IPS-15b (cell line): ENCODE measurements around the gene GINS1.
"Not testable (repeated sequence)": the region's sequence is repeated elsewhere in the genome, so short reads cannot be mapped to it uniquely, and the experiment has no call there.

ENCODE experiments used
- H3K27me3 ChIP-seq: one replicate; pipeline ENCODE4 v1.6.1; 2013; ENCODE audit warnings: low read length; ENCODE audit not compliant: control insufficient read depth, insufficient read depth
- H3K36me3 ChIP-seq: one replicate; pipeline ENCODE4 v1.6.1; 2013; ENCODE audit warnings: low read length; ENCODE audit not compliant: control insufficient read depth, insufficient read depth
- H3K4me1 ChIP-seq: one replicate; pipeline ENCODE4 v1.6.1; 2013; ENCODE audit warnings: mild to moderate bottlenecking, low read length; ENCODE audit not compliant: control insufficient read depth, insufficient read depth
- H3K4me3 ChIP-seq: one replicate; pipeline ENCODE4 v1.5.1; 2013; ENCODE audit warnings: low read depth, low read length
- H3K9ac ChIP-seq: one replicate; pipeline ENCODE4 v1.6.1; 2013; ENCODE audit warnings: low read depth, mild to moderate bottlenecking, low read length
- H3K9me3 ChIP-seq: one replicate; pipeline ENCODE4 v1.6.1; 2013; ENCODE audit warnings: mild to moderate bottlenecking, low read length; ENCODE audit not compliant: control insufficient read depth, insufficient read depth

GINS1 gene

DNA sequence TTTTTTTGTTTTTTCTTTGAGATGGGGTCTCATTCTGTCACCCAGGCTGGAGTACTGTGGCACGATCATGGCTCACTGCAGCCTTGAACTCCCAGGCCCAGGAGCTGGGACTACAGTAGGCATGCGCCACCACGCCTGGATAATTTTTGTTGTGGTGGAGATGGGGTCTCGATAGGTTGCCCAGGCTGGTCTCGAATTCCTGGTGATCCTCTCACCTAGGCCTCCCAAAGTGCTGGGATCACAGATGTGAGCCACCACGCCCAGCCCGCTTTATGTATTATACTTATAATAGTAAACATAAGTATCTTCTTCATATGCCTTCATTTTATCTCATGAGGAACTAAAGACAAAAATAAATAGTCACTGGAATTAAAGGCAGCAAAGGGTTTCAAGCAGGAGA, 63.5 kb downstream of the GINS1 start:
- Histone ChIP-seq H3K9ac (no peak overlapping the region), H3K4me1 (no peaks in the 10 kb centered on the region), H3K27me3 (no peaks in the 10 kb centered on the region), H3K4me3 (no peak overlapping the region), H3K9me3 (no peaks in the 10 kb centered on the region), H3K36me3 (peaks cover 20% of the 10 kb centered on the region)

DNA sequence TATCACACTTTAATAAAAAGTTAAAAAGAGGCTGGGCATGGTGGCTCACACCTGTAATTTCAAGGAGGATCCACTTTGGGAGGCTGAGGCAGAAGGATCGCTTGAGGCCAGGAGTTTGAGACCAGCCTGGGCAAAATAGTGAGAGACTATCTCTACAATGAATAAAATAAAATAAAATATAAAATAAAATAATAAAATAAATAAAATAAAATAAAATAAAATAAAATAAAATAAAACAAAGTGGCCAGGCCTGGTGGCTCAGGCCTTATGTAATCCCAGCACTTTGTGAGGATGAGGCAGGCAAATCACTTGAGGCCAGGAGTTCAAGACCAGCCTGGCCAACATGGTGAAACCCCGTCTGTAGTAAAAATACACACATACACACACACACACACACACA, 65.8 kb downstream of the GINS1 start:
- H3K36me3 ChIP-seq, result peaks cover 18% of the 10 kb centered on the region
- not testable (repeated sequence) for H3K27me3 ChIP-seq, H3K9me3 ChIP-seq, H3K4me1 ChIP-seq, H3K9ac ChIP-seq, H3K4me3 ChIP-seq

DNA sequence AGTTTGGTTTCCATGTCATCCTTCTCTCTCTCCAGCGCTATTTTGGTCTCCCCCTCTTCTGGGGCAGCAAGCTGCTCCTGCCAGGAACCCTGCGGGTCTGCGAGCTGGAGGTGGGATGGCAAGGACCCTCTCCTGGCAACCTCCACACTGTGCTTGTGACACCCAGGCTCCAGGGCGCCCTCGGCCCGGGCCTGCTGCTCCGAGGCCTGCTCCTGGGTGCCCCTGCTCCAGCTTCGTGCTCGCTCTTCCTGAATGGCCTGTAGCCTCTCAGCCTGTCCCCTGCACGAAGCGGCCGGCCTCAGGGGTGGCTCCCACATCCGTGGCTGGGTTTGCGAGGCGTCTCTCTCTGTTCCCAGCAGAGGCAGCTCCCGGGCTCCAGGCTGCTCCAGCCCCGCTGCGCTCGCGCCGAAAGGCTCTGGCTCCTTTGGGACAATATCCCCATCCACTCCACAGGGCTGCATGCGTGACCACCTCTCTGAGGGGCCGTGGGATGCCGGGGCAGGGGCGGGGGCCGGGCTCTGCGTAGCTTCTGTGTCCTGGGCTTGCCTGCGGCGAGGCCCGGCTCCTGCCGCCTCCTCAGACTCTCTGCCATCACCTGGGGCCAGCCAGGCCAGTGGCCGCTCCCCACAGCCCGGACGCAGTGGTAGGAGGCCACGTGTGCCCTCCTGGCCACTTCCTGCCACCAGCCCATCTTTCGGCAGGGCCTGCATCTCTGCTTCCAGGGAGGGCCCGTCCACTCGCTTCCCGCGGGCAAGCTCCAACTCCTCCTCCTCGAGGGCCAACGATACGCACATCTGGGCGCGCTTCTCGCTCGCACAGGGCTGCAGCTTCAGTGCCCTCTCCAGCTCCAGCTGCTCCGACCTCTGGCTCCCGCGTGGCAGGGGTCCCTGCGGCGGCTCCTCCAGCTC, 68.9 kb downstream of the GINS1 start:
- Histone ChIP-seq H3K4me1 (no peaks in the 10 kb centered on the region), H3K4me3 (no peak overlapping the region), H3K9ac (no peak overlapping the region), H3K36me3 (peaks cover 36% of the 10 kb centered on the region), H3K27me3 (no peaks in the 10 kb centered on the region), H3K9me3 (no peaks in the 10 kb centered on the region)

DNA sequence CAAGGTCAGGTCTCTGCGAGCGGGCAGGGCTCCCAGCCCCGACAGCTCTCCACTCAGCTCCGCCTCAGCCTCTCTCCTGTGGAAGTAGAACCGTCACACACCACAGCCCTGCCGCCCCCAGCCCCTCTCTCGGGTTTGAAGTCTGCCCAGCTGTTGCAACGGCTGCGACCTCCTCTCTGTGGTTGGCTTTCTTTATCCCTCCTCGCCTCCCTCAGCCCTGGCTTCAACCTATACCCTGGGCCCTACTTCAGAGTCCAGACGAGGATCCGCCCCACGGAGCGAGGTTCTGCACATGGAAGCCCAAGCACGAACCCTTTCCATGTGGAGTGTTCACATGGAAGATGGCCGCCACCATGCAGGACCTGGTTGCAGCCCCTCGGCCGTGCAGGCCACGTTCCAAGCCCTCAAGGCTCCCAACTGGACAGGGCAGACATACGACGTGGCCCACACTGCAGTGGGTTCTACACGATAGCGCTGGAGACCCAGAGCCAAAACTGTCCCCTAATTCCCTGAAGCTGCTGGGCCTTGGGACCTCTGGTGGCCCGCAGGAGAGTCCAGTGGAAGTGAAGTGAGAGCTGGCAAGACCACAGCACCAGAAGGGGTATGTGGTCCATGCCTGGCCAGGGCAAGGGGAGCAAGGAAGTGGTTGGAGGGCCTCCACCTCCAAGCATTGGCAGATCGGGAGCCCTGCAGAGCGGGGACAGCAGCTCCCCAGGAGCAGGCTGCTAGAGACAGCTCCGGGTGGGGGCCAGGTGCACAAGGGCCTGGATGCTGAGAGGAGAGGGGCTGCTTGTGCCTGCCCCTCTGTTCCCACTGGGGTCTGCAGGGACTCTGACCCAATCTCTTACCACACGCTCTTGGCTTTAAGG, 69.8 kb downstream of the GINS1 start:
- no peaks in the 10 kb centered on the region for H3K4me1 ChIP-seq
- peaks cover 41% of the 10 kb centered on the region for H3K36me3 ChIP-seq
- no peak overlapping the region for H3K9ac ChIP-seq
- no peaks in the 10 kb centered on the region for H3K9me3 ChIP-seq
- H3K27me3 ChIP-seq, result no peaks in the 10 kb centered on the region
- H3K4me3 ChIP-seq, result no peak overlapping the region

GRCh38 chr20:25478889-25479568, 71.6 kb downstream of the GINS1 start:
- no peak overlapping the region for H3K9ac ChIP-seq
- H3K27me3 ChIP-seq, result no peaks in the 10 kb centered on the region
- H3K36me3 ChIP-seq, result peaks cover 38% of the 10 kb centered on the region
- H3K9me3 ChIP-seq, result no peaks in the 10 kb centered on the region
- no peaks in the 10 kb centered on the region for H3K4me1 ChIP-seq
- H3K4me3 ChIP-seq, result no peak overlapping the region

DNA sequence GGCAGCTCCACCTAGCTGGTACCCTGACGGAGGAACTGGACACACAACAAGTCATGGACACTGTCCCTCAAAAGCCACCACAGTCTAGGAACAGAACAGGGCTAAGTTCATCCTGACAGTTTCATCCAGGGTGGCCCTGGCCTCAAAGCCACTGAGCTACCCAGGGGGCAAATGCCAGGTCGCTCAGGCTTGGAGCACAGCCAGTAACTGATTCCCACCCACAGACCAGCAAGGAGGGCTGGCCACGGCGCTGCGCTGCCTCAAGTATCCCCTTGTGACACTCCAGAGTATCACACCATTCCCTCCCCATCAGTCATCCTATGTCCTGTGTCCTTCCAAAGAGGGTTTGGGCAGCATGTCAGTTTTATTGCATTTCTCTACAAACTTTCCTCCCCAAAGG, 72.2 kb downstream of the GINS1 start:
- Histone ChIP-seq H3K27me3 (no peaks in the 10 kb centered on the region), H3K4me3 (no peak overlapping the region), H3K4me1 (no peaks in the 10 kb centered on the region), H3K36me3 (peaks cover 38% of the 10 kb centered on the region), H3K9me3 (no peaks in the 10 kb centered on the region), H3K9ac (no peak overlapping the region)

- Histone ChIP-seq H3K4me1 (no peaks in the 10 kb centered on the region), H3K9ac (no peak overlapping the region), H3K9me3 (no peaks in the 10 kb centered on the region), H3K36me3 (peaks cover 38% of the 10 kb centered on the region), H3K4me3 (no peak overlapping the region), H3K27me3 (no peaks in the 10 kb centered on the region)
Observed at GRCh38 chr20:25480156-25480555, 72.7 kb downstream of the GINS1 start.

- Histone ChIP-seq H3K9ac (no peak overlapping the region), H3K9me3 (no peaks in the 10 kb centered on the region), H3K4me3 (no peak overlapping the region), H3K27me3 (no peaks in the 10 kb centered on the region), H3K36me3 (peaks cover 38% of the 10 kb centered on the region), H3K4me1 (no peaks in the 10 kb centered on the region)
Observed at GRCh38 chr20:25480797-25481196, 73.3 kb downstream of the GINS1 start.

GRCh38 chr20:25481235-25481917, 73.9 kb downstream of the GINS1 start:
- Histone ChIP-seq H3K36me3 (peaks cover 33% of the 10 kb centered on the region), H3K4me3 (no peak overlapping the region), H3K4me1 (no peaks in the 10 kb centered on the region)

GRCh38 chr20:25481918-25482253, 74.4 kb downstream of the GINS1 start:
- Histone ChIP-seq H3K9ac (no peak overlapping the region), H3K4me1 (no peaks in the 10 kb centered on the region), H3K36me3 (peaks cover 30% of the 10 kb centered on the region), H3K4me3 (no peak overlapping the region), H3K9me3 (no peaks in the 10 kb centered on the region), H3K27me3 (no peaks in the 10 kb centered on the region)

More at GRCh38 chr20:25481235-25481917, 73.9 kb downstream of the GINS1 start:
- H3K27me3 ChIP-seq, result no peaks in the 10 kb centered on the region
- no peak overlapping the region for H3K9ac ChIP-seq
- no peaks in the 10 kb centered on the region for H3K9me3 ChIP-seq

GRCh38 chr20:25483431-25484132, 76.1 kb downstream of the GINS1 start:
- Histone ChIP-seq H3K27me3 (no peaks in the 10 kb centered on the region), H3K36me3 (peaks cover 33% of the 10 kb centered on the region), H3K9ac (no peak overlapping the region), H3K4me3 (no peak overlapping the region), H3K4me1 (no peaks in the 10 kb centered on the region), H3K9me3 (no peaks in the 10 kb centered on the region)
